Ectodermal cell (in vitro differentiated cells): Measurements from ENCODE around the gene FOXP4.
A peak's percentile ranks its signal among the peaks of the same experiment; 100 is the strongest.

ENCODE experiments used
- H3K27ac ChIP-seq: 2 replicates; pipeline ENCODE4 v1.7.0; 2013; ENCODE audit warnings: mild to moderate bottlenecking, low read depth, low read length; ENCODE audit not compliant: insufficient read depth, poor library complexity, severe bottlenecking
- H3K27me3 ChIP-seq: 2 replicates; pipeline ENCODE4 v1.7.0; 2013; ENCODE audit warnings: mild to moderate bottlenecking, low read length; ENCODE audit not compliant: insufficient read depth, control insufficient read depth, poor library complexity, severe bottlenecking
- H3K36me3 ChIP-seq: one replicate; pipeline ENCODE4 v1.7.0; 2013; ENCODE audit warnings: low read length; ENCODE audit not compliant: control insufficient read depth, insufficient read depth
- H3K4me1 ChIP-seq: one replicate; pipeline ENCODE4 v1.7.0; 2013; ENCODE audit warnings: low read length; ENCODE audit not compliant: control insufficient read depth, insufficient read depth
- H3K4me3 ChIP-seq: 2 replicates; pipeline ENCODE4 v1.7.0; 2013; ENCODE audit warnings: low read depth, low read length, control low read depth; ENCODE audit not compliant: insufficient read depth
- H3K9me3 ChIP-seq: 2 replicates; pipeline ENCODE4 v1.7.0; 2013; ENCODE audit warnings: mild to moderate bottlenecking, low read length, moderate library complexity; ENCODE audit not compliant: control insufficient read depth
- WGBS, 2 experiments: methylation state at CpG; one replicate each; pipeline ENCODE4 v1.1.7; 2013; ENCODE audit warnings: missing lambda C conversion rate in 2 of 2; 5-methylcytosine and 5-hydroxymethylcytosine counted together

FOXP4 gene

DNA sequence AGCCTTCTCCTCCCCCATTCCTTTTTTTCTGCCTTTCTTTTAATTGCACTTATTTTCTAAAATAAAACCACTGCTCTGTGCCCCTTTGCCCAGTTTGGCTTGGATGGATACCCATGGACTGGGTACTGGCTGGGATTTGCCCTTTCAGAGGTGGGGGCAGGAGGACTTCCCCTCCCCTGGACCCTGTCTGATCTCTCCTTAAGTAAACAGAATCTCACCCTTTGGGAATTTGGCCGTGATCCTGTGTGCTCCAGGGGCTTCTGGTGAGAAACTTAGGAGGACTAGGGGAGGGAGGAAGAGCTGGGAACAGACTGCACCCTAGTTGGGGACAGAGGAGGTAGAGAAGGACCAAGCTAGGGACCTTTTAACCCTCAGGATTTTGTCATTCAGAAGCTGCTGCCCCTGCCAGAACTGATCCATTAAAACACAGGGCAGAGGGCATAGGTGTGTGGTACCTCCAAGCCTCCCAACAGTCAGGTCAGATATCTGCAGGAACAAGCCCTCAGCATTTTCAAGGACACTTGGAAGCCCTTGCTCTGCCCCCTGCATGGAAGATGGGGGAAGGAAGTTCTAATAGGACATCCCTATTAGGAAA, 7.3 kb downstream of the FOXP4 start:
- Histone ChIP-seq H3K9me3 (no peaks in the 10 kb centered on the region), H3K36me3 (no peaks in the 10 kb centered on the region), H3K27ac (no peak overlapping the region), H3K4me3 (no peak overlapping the region), H3K27me3 (peaks cover 33% of the 10 kb centered on the region), H3K4me1 (peaks cover 26% of the 10 kb centered on the region)
- WGBS, 2 experiments = 8 to 18% methylated on average over 1 of the region's 1 CpG

GRCh38 chr6:41555326-41556300, 9.4 kb downstream of the FOXP4 start:
- 44 to 46% methylated on average over 15 of the region's 15 CpGs for WGBS, 2 experiments
- H3K4me3 ChIP-seq = no peak overlapping the region
- H3K9me3 ChIP-seq = no peaks in the 10 kb centered on the region
- H3K27ac ChIP-seq = no peak overlapping the region
- H3K4me1 ChIP-seq = peaks cover 37% of the 10 kb centered on the region
- H3K36me3 ChIP-seq = no peaks in the 10 kb centered on the region
- H3K27me3 ChIP-seq = peaks cover 12% of the 10 kb centered on the region

GRCh38 chr6:41557335-41557734, 11.2 kb downstream of the FOXP4 start:
- Histone ChIP-seq H3K4me3 (no peak overlapping the region), H3K9me3 (no peaks in the 10 kb centered on the region), H3K4me1 (peaks cover 40% of the 10 kb centered on the region), H3K36me3 (no peaks in the 10 kb centered on the region), H3K27ac (no peak overlapping the region), H3K27me3 (peaks cover 11% of the 10 kb centered on the region)
- 86 to 95% methylated on average over 2 of the region's 2 CpGs for WGBS, 2 experiments

GRCh38 chr6:41558033-41558807, 12.0 kb downstream of the FOXP4 start:
- H3K4me1 ChIP-seq = peaks cover 42% of the 10 kb centered on the region
- no peaks in the 10 kb centered on the region for H3K9me3 ChIP-seq
- WGBS, 2 experiments = 78 to 81% methylated on average over 4 of the region's 4 CpGs
- peaks cover 11% of the 10 kb centered on the region for H3K27me3 ChIP-seq
- H3K36me3 ChIP-seq = no peaks in the 10 kb centered on the region
- no peak overlapping the region for H3K27ac ChIP-seq
- no peak overlapping the region for H3K4me3 ChIP-seq

GRCh38 chr6:41559655-41560427, 13.7 kb downstream of the FOXP4 start:
- Histone ChIP-seq H3K36me3 (no peaks in the 10 kb centered on the region), H3K4me3 (peak overlapping the region; percentile 49)
- 53 to 63% methylated on average over 6 to 7 of the region's 7 CpGs for WGBS, 2 experiments

GRCh38 chr6:41560431-41561192, 14.4 kb downstream of the FOXP4 start:
- WGBS, 2 experiments = 6 to 7% methylated on average over 52 to 53 of the region's 53 CpGs
- Histone ChIP-seq H3K4me3 (peak overlapping the region; percentile 49), H3K36me3 (no peaks in the 10 kb centered on the region)

More at GRCh38 chr6:41559655-41560427, 13.7 kb downstream of the FOXP4 start:
- Histone ChIP-seq H3K4me1 (peaks cover 46% of the 10 kb centered on the region), H3K9me3 (no peaks in the 10 kb centered on the region), H3K27me3 (peaks cover 8% of the 10 kb centered on the region), H3K27ac (no peak overlapping the region)

DNA sequence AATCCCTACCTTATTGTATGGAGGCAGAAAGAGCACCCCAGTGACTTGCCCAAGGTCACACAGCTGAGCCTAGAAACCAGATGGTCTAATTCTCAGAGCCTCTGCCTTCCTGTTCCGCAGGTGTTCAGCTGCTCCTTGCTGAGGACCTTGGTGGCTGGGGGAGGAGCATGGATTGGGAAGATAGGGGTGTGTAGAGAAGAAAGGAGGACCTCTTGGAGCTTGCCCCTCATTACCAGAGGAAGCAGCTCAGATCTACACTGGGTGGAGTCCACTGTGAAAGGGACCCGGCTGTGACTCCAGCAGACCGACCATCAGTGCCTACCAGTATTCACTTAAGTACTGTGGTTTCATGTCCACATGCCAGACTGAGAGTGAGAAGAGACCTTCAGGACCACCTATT, 15.2 kb downstream of the FOXP4 start:
- Histone ChIP-seq H3K4me1 (peaks cover 38% of the 10 kb centered on the region), H3K27ac (no peak overlapping the region), H3K27me3 (no peaks in the 10 kb centered on the region), H3K36me3 (peaks cover 7% of the 10 kb centered on the region), H3K4me3 (no peak overlapping the region), H3K9me3 (no peaks in the 10 kb centered on the region)
- 81 to 84% methylated on average over 3 of the region's 3 CpGs for WGBS, 2 experiments

More at GRCh38 chr6:41560431-41561192, 14.4 kb downstream of the FOXP4 start:
- Histone ChIP-seq H3K27me3 (peaks cover 4% of the 10 kb centered on the region), H3K9me3 (no peaks in the 10 kb centered on the region), H3K27ac (no peak overlapping the region), H3K4me1 (peaks cover 40% of the 10 kb centered on the region)

GRCh38 chr6:41561931-41562911, 16.0 kb downstream of the FOXP4 start:
- H3K27ac ChIP-seq = peak overlapping the region; percentile 26
- H3K36me3 ChIP-seq = peaks cover 12% of the 10 kb centered on the region
- H3K9me3 ChIP-seq = no peaks in the 10 kb centered on the region
- WGBS, 2 experiments = 44 to 48% methylated on average over 10 of the region's 10 CpGs
- H3K4me3 ChIP-seq = no peak overlapping the region
- peaks cover 38% of the 10 kb centered on the region for H3K4me1 ChIP-seq
- no peaks in the 10 kb centered on the region for H3K27me3 ChIP-seq
